OCI-LY3 (cell line): Measurements from ENCODE around the gene PSKH1.

ENCODE experiments used
- EZH2phosphoT487 ChIP-seq: fragments of 200-600 bp; shearing (Covaris generic); IDR thresholded peaks from 2 replicates; pipeline ENCODE4 v1.6.1; 2018; ENCODE audit warnings: antibody characterized with exemption, mixed run types, low read depth
- TF ChIP-seq, protein P1 (sequence below): fragments of 200-600, 300-600 bp; sonication (generic); IDR thresholded peaks from 2 replicates; pipeline ENCODE4 v1.5.1; 2014; ENCODE audit warnings: antibody characterized with exemption, low read length, low read depth

DNA sequence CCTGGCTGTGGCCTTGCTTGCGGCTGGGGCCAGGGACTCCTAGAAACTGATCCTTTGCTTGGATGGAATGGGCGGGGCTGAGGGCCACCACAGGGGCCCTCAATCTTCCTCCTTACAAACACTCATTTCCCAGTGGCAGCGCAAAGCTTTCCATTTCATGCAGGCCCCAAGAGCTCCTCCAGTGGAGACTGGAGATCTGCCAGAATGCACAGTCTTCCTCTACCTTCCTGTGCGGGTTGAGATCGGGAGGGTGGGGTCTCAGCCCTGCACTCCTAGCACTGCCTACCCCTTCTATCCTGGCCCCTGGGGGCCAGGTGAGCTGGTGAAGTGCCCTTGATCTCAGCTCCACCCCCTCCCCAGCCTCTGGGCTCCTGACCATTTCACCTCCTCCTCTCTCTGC lies 6.7 kb upstream of the PSKH1 start:
- TF ChIP-seq, protein P1, sequence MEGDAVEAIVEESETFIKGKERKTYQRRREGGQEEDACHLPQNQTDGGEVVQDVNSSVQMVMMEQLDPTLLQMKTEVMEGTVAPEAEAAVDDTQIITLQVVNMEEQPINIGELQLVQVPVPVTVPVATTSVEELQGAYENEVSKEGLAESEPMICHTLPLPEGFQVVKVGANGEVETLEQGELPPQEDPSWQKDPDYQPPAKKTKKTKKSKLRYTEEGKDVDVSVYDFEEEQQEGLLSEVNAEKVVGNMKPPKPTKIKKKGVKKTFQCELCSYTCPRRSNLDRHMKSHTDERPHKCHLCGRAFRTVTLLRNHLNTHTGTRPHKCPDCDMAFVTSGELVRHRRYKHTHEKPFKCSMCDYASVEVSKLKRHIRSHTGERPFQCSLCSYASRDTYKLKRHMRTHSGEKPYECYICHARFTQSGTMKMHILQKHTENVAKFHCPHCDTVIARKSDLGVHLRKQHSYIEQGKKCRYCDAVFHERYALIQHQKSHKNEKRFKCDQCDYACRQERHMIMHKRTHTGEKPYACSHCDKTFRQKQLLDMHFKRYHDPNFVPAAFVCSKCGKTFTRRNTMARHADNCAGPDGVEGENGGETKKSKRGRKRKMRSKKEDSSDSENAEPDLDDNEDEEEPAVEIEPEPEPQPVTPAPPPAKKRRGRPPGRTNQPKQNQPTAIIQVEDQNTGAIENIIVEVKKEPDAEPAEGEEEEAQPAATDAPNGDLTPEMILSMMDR: no peak
- TF ChIP-seq EZH2phosphoT487: no peak
